Peyer's patch (tissue), 4 donors: ENCODE results near the gene MTHFSD. TPM values are rescaled to one million over a fixed set of nuclear protein-coding genes. Genes with fewer than 3 reads are reported as not detected.

Source experiments
- DNase-seq, 3 donors: peaks; one replicate each; pipeline ENCODE4 v3.0.0-alpha.2; 2017 to 2019
- H3K27ac ChIP-seq, 4 donors: fragments of 200-600 bp; sonication (generic); one replicate each; pipeline ENCODE4 v1.5.1; 2016 to 2019
- H3K27me3 ChIP-seq, 2 donors: fragments of 200-600 bp; sonication (generic); one replicate each; pipeline ENCODE4 v1.5.1; 2019
- H3K36me3 ChIP-seq, 3 donors: fragments of 200-600 bp; sonication (generic); one replicate each; pipeline ENCODE4 v1.5.1; 2016 to 2019
- H3K4me1 ChIP-seq, 4 donors: fragments of 200-600 bp; sonication (generic); one replicate each; pipeline ENCODE4 v1.5.1; 2016 to 2019
- H3K4me3 ChIP-seq, 4 donors: fragments of 200-600 bp; sonication (generic); 1 replicate in 3 of 4; 2 replicates in 1 of 4; pipeline ENCODE4 v1.5.1; 2016 to 2019; ENCODE audit warnings: mild to moderate bottlenecking in 1 of 4
- H3K9me3 ChIP-seq, 4 donors: fragments of 200-600 bp; sonication (generic); one replicate each; pipeline ENCODE4 v1.5.1; 2016 to 2019; ENCODE audit warnings: mild to moderate bottlenecking in 1 of 4
- POLR2A ChIP-seq, 2 donors: fragments of 450-650 bp; IDR thresholded peaks; one replicate each; pipeline ENCODE4 v1.5.1; 2017; ENCODE audit warnings: antibody characterized with exemption in 2 of 2, mild to moderate bottlenecking in 2 of 2, moderate library complexity in 2 of 2
- total RNA-seq, 4 donors: library from RNA; depleted of rRNA; stranded (reverse); fragments of >200 nt; gene quantifications; one replicate each; pipeline ENCODE4 v1.1.0, GENCODE V29; 2016
- TF ChIP-seq, protein P1 (sequence below), 6 experiments: fragments of 450-650 bp in 4 of 6; fragments of 200-600 bp in 2 of 6; sonication (generic) in 1 of 6; IDR thresholded peaks; one replicate each; pipeline ENCODE4 v1.5.1; 2017 to 2019; ENCODE audit warnings: antibody characterized with exemption in 6 of 6, mild to moderate bottlenecking in 3 of 6, moderate library complexity in 1 of 6

The MTHFSD gene
- total RNA-seq, 4 donors from 2014 or later, result 18.2 to 35.4 (median 21.9) TPM

DNA sequence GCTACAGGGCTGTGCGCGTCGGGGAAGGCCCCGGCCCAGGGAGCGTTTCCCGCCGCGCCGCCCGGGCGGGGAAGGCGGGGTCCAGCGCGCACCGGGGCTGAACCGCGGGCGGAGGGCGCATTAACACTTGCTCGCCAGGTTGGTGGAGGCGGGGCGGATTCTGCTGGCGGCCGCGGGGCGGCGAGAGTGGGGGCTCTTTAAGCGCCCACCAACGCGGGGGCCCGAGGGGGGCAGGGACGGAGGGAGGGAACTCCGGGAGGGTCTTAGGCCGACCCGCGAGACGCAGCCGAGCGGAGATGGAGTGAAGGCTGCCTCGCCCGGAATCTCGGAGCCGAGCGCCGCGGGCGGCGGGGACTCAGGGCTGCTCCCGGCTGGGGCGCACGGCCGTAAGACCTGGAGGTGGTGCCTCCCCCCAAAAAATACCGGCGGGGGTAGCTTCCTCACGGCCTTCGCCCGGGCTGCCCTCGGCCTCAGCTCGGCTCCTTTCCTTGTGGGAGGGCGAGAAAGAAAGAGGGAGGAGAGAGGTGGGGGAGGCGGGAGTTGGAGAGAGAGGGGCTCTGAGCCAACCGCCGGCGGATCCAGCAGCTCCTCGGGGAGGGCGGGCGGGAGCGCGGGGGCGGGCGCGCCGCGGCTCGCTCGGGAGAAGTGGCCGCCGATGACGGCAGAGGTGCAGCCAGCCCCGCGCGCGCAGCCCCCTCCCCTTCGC is 45.1 kb downstream of the MTHFSD start:
- TF ChIP-seq POLR2A (IDR thresholded peaks at IDR 0.05), result no peak
- TF ChIP-seq, protein P1, sequence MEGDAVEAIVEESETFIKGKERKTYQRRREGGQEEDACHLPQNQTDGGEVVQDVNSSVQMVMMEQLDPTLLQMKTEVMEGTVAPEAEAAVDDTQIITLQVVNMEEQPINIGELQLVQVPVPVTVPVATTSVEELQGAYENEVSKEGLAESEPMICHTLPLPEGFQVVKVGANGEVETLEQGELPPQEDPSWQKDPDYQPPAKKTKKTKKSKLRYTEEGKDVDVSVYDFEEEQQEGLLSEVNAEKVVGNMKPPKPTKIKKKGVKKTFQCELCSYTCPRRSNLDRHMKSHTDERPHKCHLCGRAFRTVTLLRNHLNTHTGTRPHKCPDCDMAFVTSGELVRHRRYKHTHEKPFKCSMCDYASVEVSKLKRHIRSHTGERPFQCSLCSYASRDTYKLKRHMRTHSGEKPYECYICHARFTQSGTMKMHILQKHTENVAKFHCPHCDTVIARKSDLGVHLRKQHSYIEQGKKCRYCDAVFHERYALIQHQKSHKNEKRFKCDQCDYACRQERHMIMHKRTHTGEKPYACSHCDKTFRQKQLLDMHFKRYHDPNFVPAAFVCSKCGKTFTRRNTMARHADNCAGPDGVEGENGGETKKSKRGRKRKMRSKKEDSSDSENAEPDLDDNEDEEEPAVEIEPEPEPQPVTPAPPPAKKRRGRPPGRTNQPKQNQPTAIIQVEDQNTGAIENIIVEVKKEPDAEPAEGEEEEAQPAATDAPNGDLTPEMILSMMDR (IDR thresholded peaks at IDR 0.05), result no peak
- DNase-seq, result peak in 2 of 3 donors; percentile 20 to 73
- Histone ChIP-seq H3K4me1 (peaks cover 0 to 19% (median 9%) of the 10 kb centered on the region in 4 donors), H3K4me3 (peak overlapping the region; percentile 42 to 63 (median 60)), H3K27ac (peak overlapping the region; percentile 70 to 99 (median 86)), H3K9me3 (no peaks in the 10 kb centered on the region), H3K36me3 (peaks cover 0 to 4% (median 0%) of the 10 kb centered on the region in 3 donors), H3K27me3 (peaks cover 0 to 5% of the 10 kb centered on the region in 2 donors)

DNA sequence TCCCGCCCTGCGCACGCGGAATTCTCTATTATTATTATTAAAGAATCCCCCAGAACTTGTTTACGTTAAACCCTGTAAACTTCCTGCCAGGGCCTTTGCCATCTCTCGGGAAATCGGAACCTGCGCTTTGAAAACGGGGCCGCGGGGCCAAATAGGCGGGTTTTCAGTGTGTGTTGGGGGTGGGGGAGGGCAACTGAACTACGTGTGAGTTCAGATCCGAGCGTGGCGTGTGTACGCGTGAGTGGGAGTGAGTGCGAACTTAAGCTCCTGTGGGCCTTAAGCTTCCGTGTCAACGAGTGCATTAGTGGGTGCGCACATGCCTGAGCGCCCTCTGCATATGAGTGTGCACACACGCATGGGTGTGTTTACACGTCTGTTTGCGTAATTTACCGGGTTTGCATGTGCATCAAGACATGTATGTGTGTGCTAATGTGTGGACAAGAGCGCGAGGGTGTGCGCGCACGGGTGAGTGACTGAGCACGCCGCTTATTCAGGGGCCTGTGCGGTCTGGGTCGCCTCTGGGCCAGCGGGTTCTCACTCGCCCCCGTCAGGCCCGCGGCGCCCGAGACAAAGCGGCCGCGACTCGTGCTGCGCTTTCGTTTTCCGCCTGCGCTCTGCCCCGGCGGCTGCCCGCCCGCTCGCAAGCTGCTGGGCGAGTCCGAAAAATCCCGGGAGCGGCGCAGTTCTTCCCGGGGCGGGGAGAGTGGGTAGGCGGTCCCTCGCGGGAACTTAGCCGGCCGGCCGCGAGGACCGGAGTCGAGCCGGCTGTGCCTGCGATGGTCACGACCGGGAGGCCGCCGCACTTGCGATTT is 45.9 kb downstream of the MTHFSD start:
- H3K4me1 ChIP-seq, result peaks cover 0 to 19% (median 9%) of the 10 kb centered on the region in 4 donors
- H3K36me3 ChIP-seq, result peaks cover 0 to 4% (median 0%) of the 10 kb centered on the region in 3 donors
- DNase-seq, result no peak
- TF ChIP-seq, protein P1 (IDR thresholded peaks at IDR 0.05), result no peak
- TF ChIP-seq POLR2A (IDR thresholded peaks at IDR 0.05), result no peak
- no peaks in the 10 kb centered on the region for H3K9me3 ChIP-seq
- H3K4me3 ChIP-seq, result peak overlapping the region; percentile 42 to 63 (median 60)
- H3K27me3 ChIP-seq, result peaks cover 0 to 9% of the 10 kb centered on the region in 2 donors
- peak overlapping the region; percentile 70 to 99 (median 86) for H3K27ac ChIP-seq

DNA sequence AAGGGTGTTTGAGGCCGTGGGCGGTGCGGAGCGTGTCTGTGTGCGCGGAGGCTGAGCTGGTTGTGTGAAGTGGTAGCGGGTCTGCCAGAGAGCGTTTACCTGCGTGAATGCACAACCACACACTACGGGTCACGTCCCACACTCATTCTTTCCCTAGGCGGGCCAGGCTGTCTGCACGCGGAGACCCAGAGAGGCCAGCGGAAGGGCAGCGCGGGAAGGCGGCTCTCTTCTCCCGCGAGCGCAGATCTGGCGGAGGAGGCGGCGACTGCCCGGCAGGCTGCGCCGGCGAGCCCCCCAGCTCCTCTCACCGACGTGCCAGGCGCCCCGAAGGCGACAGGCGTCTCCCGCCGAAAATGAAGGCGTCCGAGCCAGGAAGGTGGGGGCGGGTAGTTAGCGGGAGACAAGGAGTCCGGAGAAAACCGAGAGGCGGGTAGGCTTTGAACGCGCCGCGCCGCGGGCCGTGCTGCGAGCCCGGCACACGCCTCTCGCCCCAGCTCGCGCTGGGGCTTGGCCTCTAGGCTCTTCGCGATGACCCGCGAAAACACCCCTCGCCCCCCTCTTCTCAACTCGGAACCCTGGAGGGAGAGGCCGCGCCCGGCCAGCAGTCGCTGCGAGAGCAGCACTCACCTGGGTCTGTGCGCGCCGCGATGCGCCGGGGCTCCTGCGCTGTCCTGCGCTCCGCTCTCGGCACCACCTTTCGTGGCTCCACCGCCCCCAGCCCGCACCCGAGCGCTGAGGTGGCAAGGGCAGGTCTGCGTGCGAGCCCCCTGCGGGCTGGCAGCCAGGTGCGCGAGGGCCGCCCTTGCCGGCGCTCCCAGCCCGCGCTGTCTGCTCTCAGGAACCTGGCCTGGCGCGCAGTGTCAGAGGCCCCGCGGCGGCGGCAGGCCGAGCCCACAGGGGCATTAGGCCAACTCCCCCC is 46.7 kb downstream of the MTHFSD start:
- Histone ChIP-seq H3K27ac (peak overlapping the region; percentile 70 to 99 (median 86)), H3K4me3 (peak overlapping the region; percentile 42 to 63 (median 60)), H3K9me3 (no peaks in the 10 kb centered on the region), H3K27me3 (peaks cover 0 to 13% of the 10 kb centered on the region in 2 donors), H3K4me1 (peaks cover 0 to 19% (median 9%) of the 10 kb centered on the region in 4 donors), H3K36me3 (no peaks in the 10 kb centered on the region)
- no peak for DNase-seq
- TF ChIP-seq, protein P1 (IDR thresholded peaks at IDR 0.05), result no peak
- no peak for TF ChIP-seq POLR2A (IDR thresholded peaks at IDR 0.05)

DNA sequence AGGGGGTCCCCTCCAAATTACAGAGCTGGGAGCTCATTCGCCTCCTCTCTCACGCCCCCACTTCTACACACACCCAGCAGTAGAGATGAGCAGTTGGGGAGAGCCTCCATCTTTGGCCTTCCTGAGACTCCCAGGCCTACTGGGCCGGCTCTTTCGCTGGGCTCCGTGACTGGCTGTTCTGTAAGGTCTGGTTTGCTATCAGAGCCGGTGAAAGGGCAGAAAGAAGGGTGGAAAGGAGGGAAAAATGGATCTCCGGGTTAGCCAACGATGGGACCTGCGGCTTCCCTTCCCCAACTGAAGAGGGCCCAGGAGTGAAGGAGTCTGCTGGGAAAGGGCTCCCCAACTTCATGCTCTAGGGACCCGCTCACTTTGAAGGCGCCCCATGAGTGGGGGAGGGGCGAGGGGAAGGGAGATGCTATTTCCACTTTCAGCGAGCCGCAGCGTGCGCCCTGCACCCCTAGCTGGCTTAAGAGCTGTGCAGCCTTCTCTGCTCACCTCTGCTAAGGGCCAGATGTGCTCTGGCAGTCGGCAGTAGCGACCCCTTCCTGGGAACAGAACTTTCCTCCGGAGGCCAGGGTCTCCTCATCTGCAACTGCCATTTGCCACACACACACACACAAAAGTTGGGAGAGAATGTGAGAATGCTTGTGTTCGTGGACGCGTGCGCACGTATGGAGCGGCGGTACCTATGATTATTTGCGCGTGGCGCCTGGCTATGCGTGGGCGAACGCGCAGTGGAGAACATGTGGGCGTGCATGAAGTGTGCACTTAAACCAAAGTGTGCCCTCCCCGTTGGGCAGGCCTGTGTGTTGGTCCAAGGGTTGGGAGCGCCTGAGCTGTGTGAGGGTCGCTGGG is 47.6 kb downstream of the MTHFSD start:
- peak overlapping the region; percentile 70 to 99 (median 86) for H3K27ac ChIP-seq
- H3K27me3 ChIP-seq, result peaks cover 0 to 13% of the 10 kb centered on the region in 2 donors
- H3K36me3 ChIP-seq, result no peaks in the 10 kb centered on the region
- H3K4me3 ChIP-seq, result peak overlapping the region; percentile 42 to 63 (median 60)
- no peaks in the 10 kb centered on the region for H3K9me3 ChIP-seq
- TF ChIP-seq, protein P1 (IDR thresholded peaks at IDR 0.05), result no peak
- no peak for TF ChIP-seq POLR2A (IDR thresholded peaks at IDR 0.05)
- H3K4me1 ChIP-seq, result peaks cover 0 to 19% (median 9%) of the 10 kb centered on the region in 4 donors
- no peak for DNase-seq
